ENCODE results near the gene ANKUB1. TPM values are rescaled to one million over a fixed set of nuclear protein-coding genes. Genes with fewer than 3 reads are reported as not detected.

The ANKUB1 gene
- total RNA-seq, 1 donor from 2014 or later = not detected

Other genes with a start within 250 kb of the ANKUB1 start
- 187 and 209 TPM in 2 replicates for gene WWTR1, start 134.5 kb downstream of the ANKUB1 start, total RNA-seq
- gene COMMD2, start 40.1 kb downstream of the ANKUB1 start, total RNA-seq = 47.6 and 54.2 TPM in 2 replicates
- gene RNF13, start 20.7 kb upstream of the ANKUB1 start, total RNA-seq = 75.2 and 101 TPM in 2 replicates
- 133 and 181 TPM in 2 replicates for gene PFN2, start 178.3 kb upstream of the ANKUB1 start, total RNA-seq